ENCODE results near the gene NPAS1. TPM values are rescaled to one million over a fixed set of nuclear protein-coding genes. Genes with fewer than 3 reads are reported as not detected.

The NPAS1 gene
- total and polyA plus RNA-seq, 2 of the 13 experiments (the other 11 are each of a cell fraction or from before 2014, with no cell fraction given): 0.35 to 2.9 TPM

GRCh38 chr19:47035127-47036096 lies 15.8 kb downstream of the NPAS1 start (continued):
- TF ChIP-seq ZFP91 (CRISPR knock-in tag; IDR thresholded peaks at IDR 0.05; ENCODE audit: borderline replicate concordance) (peak; percentile 66; the same call in 1 of the 2 replicates), TEAD3 (CRISPR knock-in tag; optimal IDR thresholded peaks at IDR 0.05; ENCODE audit: borderline replicate concordance) (peak; percentile 79), ARID4A (CRISPR knock-in tag; IDR thresholded peaks at IDR 0.05; ENCODE audit: borderline replicate concordance) (peak; percentile 52; the same call in 1 of the 2 replicates), SP5 (CRISPR knock-in tag; IDR thresholded peaks at IDR 0.05; ENCODE audit: borderline replicate concordance, low read depth) (peak; percentile 87), ZNF672 (CRISPR knock-in tag; IDR thresholded peaks at IDR 0.05) (no peak), ZNF570 (CRISPR knock-in tag; IDR thresholded peaks at IDR 0.05; ENCODE audit: borderline replicate concordance) (no peak), KLF16 (CRISPR knock-in tag; IDR thresholded peaks at IDR 0.05) (peak in 1 of 2 experiments; percentile 80; a peak in 2 of 4 replicates), AGO2 (optimal IDR thresholded peaks at IDR 0.05; ENCODE audit: low read depth, low read length) (no peak), ZNF792 (CRISPR knock-in tag; IDR thresholded peaks at IDR 0.05) (no peak; the same call in 1 of the 2 replicates), U2AF2 (IDR thresholded peaks at IDR 0.05; ENCODE audit: low read depth, low read length) (no peak), ONECUT2 (CRISPR knock-in tag; IDR thresholded peaks at IDR 0.05) (no peak), ZNF18 (CRISPR knock-in tag; IDR thresholded peaks at IDR 0.05; ENCODE audit: insufficient replicate concordance) (no peak)
- TF ChIP-seq, protein P1, sequence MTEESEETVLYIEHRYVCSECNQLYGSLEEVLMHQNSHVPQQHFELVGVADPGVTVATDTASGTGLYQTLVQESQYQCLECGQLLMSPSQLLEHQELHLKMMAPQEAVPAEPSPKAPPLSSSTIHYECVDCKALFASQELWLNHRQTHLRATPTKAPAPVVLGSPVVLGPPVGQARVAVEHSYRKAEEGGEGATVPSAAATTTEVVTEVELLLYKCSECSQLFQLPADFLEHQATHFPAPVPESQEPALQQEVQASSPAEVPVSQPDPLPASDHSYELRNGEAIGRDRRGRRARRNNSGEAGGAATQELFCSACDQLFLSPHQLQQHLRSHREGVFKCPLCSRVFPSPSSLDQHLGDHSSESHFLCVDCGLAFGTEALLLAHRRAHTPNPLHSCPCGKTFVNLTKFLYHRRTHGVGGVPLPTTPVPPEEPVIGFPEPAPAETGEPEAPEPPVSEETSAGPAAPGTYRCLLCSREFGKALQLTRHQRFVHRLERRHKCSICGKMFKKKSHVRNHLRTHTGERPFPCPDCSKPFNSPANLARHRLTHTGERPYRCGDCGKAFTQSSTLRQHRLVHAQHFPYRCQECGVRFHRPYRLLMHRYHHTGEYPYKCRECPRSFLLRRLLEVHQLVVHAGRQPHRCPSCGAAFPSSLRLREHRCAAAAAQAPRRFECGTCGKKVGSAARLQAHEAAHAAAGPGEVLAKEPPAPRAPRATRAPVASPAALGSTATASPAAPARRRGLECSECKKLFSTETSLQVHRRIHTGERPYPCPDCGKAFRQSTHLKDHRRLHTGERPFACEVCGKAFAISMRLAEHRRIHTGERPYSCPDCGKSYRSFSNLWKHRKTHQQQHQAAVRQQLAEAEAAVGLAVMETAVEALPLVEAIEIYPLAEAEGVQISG (CRISPR knock-in tag; IDR thresholded peaks at IDR 0.05): no peak
- TF ChIP-seq, protein P2, sequence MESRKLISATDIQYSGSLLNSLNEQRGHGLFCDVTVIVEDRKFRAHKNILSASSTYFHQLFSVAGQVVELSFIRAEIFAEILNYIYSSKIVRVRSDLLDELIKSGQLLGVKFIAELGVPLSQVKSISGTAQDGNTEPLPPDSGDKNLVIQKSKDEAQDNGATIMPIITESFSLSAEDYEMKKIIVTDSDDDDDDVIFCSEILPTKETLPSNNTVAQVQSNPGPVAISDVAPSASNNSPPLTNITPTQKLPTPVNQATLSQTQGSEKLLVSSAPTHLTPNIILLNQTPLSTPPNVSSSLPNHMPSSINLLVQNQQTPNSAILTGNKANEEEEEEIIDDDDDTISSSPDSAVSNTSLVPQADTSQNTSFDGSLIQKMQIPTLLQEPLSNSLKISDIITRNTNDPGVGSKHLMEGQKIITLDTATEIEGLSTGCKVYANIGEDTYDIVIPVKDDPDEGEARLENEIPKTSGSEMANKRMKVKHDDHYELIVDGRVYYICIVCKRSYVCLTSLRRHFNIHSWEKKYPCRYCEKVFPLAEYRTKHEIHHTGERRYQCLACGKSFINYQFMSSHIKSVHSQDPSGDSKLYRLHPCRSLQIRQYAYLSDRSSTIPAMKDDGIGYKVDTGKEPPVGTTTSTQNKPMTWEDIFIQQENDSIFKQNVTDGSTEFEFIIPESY (CRISPR knock-in tag; IDR thresholded peaks at IDR 0.05): 0 out of 2 replicates have a peak, but pooled peaks have one; percentile 6
